HEK293 (cell line): Measurements from ENCODE around the gene PAPSS1.

ENCODE experiments used
- CTCF ChIP-seq: fragments of 450-650 bp; formaldehyde crosslinking; IDR thresholded peaks from 2 replicates; pipeline ENCODE4 v1.5.1; 2016; ENCODE audit warnings: missing biosample characterization, missing genetic modification characterization
- ZFP37 ChIP-seq: fragments of 450-650 bp; formaldehyde crosslinking; IDR thresholded peaks from 2 replicates; pipeline ENCODE4 v1.5.1; 2016; ENCODE audit warnings: missing biosample characterization, missing genetic modification characterization
- ZNF274 ChIP-seq, 2 experiments: fragments of 200-500 bp in 1 of 2; fragments of 450-650 bp in 1 of 2; sonication (Bioruptor generic) in 1 of 2; formaldehyde crosslinking in 1 of 2; IDR thresholded peaks; 2 replicates each; pipeline versions ENCODE4 v1.5.1 to v1.6.1; 2014 to 2016; ENCODE audit warnings: borderline replicate concordance in 1 of 2, inconsistent platforms in 1 of 2, low read length in 1 of 2, missing biosample characterization in 1 of 2, missing genetic modification characterization in 1 of 2

GRCh38 chr4:107736924-107737448 lies 17.0 kb upstream of the PAPSS1 start:
- no peak for TF ChIP-seq ZNF274 (IDR thresholded peaks at IDR 0.05; ENCODE audit: low read length)
- no peak for TF ChIP-seq ZNF274 (tag by site-specific recombination; IDR thresholded peaks at IDR 0.05; ENCODE audit: borderline replicate concordance)
- TF ChIP-seq CTCF (tag by site-specific recombination): no peak
- TF ChIP-seq ZFP37 (tag by site-specific recombination): no peak
